KBM-7 (cell line): ENCODE results near the gene COA3.
"Not testable (repeated sequence)": the region's sequence is repeated elsewhere in the genome, so short reads cannot be mapped to it uniquely, and the experiment has no call there.

Experiments
- DNase-seq: peaks from one replicate; pipeline ENCODE4 v3.0.0-alpha.2; 2015
- in situ Hi-C: fragments of 300-500 bp; cut with MboI; formaldehyde crosslinking; loops from 2 replicates; pipeline ENCODE4 v1.14.3; 2020; ENCODE audit warnings: low sequenced_read_pairs, low pct_unique_long_range_greater_than_20kb, mixed read lengths

COA3 gene

GRCh38 chr17:42784811-42785592 lies 13.5 kb downstream of the COA3 start:
- in situ Hi-C loops: no loop called here
- no peak for DNase-seq

DNA sequence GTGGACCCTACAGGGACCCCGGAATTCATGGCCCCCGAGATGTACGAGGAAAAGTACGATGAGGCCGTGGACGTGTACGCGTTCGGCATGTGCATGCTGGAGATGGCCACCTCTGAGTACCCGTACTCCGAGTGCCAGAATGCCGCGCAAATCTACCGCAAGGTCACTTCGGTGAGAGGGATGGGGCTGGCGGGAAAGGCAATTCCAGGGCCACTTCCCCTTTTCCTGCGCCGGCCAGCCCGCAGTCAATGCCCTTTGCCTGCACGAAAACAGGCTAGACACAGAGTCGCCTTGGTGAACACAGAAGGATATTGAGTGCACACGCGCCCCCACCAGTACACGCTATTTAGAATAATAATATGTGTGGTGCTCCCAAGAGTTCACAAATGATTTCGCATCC lies 14.1 kb downstream of the COA3 start:
- peak; percentile 61 for DNase-seq
- in situ Hi-C loops: no loop called here

DNA sequence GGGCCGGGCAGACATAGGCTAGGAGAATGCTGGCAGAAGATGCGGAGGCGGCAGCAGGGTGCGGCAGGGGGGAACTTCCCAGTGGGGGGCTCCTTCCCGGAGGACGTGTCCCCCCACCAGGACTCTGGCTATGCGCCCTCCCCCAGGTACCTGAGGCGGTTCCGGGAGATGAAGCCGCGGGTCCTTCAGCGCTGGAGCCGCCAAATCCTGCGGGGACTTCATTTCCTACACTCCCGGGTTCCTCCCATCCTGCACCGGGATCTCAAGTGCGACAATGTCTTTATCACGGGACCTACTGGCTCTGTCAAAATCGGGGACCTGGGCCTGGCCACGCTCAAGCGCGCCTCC lies 14.7 kb downstream of the COA3 start:
- in situ Hi-C loops: no loop called here
- DNase-seq: no peak

DNA sequence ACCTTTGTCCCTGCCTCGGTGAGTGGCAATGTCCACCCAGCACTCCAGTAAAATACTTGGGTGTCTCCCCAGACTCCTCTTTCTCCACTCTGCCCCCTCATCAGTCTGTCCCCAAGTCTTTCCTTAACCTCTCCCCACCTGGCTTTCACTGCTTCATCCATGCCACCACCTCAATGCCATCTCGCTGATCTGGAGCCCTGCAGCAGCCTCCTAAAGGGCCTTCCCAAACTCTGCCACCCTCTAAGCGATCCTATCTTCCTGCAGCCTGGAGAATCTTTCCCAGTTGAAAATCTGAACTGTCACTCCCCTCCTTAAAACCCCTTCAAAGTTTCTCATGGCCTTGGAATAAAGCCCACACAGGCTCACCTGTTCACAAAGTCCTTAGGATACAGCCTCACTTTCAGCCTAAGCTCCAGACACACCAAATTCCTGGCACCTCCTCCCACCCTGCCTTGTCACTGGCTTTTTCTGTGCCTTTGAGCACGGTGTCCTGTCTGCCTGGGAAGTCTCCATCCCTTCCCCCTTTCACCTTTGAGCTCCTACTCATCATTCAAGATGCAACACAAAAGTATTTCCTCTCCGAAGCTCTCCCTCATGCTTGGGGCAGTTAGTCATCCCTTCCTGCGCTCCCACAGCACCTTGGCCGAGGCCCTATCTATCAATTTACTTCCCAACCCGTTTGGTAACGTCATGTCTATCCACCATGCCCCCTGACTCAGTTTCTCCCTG lies 15.3 kb downstream of the COA3 start:
- no peak for DNase-seq
- in situ Hi-C loops: no loop called here

DNA sequence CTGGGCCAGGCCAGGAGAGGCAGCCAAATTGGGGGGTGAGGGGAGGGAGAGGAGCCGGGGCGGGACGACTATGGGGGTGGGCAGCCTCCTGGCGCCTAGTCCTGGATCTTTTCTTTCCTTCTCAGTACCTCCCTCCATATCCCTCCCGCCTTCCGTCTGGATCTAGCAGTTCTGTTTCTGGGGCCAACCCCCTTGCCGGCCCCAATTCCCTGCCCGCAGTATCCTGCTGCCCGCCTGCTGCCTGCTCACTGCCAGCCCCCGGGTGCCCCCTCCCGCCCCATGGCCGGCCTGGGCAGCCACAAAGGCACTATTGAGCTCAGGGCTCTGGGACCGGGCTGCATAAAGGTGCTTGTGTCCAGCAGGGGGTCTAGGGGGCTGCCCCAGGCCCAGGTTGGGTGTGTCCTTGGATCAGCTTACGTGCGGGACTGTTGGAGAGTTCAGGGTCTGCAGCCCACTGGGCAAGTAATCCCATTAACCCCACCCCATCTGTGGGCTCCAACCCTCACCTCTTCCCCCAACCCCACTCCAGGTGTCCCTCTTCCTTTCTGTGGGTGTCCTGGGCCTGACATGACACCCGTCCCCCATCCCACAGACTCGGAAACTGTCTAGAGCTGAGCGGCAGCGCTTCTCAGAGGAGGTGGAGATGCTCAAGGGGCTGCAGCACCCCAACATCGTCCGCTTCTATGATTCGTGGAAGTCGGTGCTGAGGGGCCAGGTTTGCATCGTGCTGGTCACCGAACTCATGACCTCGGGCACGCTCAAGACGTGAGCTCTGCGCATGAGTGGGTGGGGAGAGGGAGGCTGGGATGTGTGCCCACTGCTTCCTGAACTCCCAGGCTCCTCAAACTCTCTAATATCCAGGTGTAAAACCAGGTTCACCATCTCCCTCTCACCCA lies 16.1 kb downstream of the COA3 start:
- DNase-seq: no peak
- in situ Hi-C loops: no loop called here

DNA sequence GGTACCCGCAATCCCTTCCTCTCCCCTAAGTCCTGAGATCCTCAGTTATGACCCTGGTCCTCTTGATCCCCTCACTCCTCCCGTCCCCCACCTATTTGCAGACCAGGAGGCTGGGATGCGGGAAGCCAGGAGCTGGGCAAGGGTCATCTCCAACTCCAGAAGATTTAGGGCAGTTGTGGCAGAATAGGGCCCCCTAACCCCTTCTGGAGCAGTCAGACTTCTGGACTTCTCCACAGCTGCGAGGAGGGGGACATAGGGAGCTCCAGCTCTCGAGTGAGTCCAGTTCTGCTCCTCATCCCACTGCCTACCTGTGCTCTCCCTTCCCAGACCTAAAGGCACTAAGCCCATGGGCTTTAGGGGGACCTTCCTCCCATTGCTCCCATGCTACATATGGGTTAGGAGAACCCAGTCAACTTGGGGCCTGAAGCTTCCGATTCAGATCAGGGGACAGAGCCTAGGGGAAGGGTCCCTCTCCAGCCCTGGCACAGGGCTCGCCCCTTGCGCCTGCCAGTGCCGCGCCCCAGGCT lies 16.8 kb downstream of the COA3 start:
- no peak for DNase-seq
- in situ Hi-C loops: no loop called here

DNA sequence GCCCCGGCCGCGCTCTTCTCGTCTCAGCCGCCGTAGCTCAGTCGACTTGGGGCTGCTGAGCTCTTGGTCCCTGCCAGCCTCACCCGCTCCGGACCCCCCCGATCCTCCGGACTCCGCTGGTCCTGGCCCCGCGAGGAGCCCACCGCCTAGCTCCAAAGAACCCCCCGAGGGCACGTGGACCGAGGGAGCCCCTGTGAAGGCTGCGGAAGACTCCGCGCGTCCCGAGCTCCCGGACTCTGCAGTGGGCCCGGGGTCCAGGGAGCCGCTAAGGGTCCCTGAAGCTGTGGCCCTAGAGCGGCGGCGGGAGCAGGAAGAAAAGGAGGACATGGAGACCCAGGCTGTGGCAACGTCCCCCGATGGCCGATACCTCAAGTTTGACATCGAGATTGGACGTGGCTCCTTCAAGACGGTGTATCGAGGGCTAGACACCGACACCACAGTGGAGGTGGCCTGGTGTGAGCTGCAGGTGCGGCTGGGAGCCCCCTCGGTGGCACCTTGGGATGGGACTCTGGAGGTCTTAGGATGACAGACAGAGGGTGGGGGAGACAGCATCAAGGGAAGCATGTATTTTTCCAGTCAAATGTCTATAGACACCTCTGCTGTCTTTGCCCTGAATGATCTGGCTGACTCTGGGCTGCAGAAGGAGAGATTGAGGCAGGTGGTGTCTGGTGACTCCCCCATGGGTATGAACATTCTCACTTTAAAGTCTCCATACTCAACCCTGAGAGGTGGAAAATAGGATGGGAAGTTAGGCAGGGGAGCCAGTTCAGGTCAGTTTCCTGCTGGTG lies 17.5 kb downstream of the COA3 start:
- in situ Hi-C loops: no loop called here
- no peak for DNase-seq

GRCh38 chr17:42779936-42780850 lies 18.3 kb downstream of the COA3 start, which contains the start of gene WNK4:
WNK4 (plus strand) TSS chr17:42780610; CDS start chr17:42780699, 89 bp downstream.
- no peak for DNase-seq
- in situ Hi-C loops: no loop called here

DNA sequence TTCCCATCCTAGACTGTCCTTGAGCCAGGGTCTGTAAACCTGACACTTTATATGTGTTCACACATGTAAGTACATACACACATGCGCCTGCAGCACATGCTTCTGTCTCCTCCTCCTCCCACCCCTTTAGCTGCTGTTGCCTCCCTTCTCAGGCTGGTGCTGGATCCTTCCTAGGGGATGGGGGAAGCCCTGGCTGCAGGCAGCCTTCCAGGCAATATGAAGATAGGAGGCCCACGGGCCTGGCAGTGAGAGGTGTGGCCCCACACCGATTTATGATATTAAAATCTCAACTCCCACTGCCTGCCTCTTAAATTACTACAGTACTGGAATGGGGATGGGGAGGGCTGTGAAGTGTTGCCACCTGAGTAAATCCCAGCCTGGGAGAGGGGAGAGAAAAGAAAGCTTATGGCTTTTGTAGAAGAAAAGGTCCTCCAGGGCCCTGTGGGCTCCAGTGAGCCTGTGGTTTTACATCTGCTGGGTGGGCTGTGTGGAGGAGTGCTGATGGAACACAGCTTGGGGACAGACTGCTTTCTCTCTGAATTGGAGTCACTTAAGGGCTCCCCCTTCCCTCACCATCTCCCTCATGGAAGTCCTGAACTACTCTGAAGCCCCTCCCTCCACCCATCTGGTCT lies 19.1 kb downstream of the COA3 start:
- DNase-seq: no peak
- in situ Hi-C loops: no loop called here

- DNase-seq: no peak
- in situ Hi-C loops: no loop called here
These were observed 19.9 kb downstream of the COA3 start for GRCh38 chr17:42778570-42778969.

GRCh38 chr17:42775534-42776098 lies 22.9 kb downstream of the COA3 start:
- in situ Hi-C loops: no loop called here
- DNase-seq: peak; percentile 77

DNA sequence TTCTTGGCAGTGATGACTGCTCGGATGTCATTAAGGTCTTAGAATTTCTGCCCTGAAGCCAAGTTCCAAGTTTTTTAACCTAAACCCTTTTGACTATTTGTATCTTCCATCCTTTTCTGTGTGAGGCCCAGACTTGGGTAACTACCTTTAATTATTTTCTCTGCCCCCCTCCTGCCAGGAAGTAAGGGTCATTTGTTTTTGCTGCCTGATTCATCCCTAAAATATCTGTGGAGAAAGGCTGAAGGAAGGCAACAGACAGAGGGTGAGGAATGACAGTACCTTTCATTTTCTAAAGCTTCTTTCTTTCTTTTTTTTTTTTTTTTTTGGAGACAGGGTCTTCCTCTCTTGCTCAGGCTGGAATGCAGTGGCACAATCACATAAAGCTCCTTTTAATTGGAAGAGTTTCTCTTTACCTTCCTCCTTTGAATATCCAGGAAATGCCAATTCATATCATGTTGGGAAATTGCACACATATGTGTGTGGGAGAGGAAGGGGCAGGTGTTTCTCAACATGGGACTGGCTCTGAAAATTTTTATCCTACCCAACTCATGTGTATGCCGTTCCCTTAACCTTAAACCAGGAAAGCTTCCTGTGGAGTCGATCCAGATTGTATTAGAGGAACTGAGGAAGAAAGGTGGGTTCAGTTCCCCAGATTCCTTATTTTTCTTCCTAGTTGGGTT lies 24.3 kb downstream of the COA3 start:
- DNase-seq: no peak
- in situ Hi-C loops: no loop called here

- DNase-seq: peak; percentile 83
- in situ Hi-C loops: no loop called here
These were observed 25.0 kb downstream of the COA3 start, which contains the start of gene VPS25 for GRCh38 chr17:42773290-42774035. VPS25 (plus strand) TSS chr17:42773449; CDS start chr17:42773476, 27 bp downstream.

GRCh38 chr17:42772945-42773289 lies 25.6 kb downstream of the COA3 start:
- in situ Hi-C loops: no loop called here

DNA sequence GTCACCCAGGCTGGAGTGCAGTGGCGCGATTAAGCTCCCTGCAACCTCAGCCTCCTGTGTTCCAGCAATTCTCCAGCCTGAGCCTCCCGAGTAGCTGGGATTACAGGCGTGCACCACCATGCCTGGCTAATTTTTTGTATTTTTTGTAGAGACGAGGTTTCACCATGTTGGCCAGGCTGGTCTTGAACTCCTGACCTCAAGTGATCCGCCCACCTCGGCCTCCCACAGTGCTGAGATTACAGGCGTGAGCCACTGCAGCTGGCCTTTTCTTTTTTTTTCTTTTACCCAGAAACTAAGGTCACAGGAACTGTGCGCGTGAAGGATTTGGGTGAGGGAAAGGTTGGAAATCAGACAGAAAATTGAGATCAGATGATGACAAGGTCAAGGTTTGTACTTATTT lies 28.5 kb downstream of the COA3 start:
- DNase-seq, in situ Hi-C loops: not testable (repeated sequence)

More at GRCh38 chr17:42772945-42773289, 25.6 kb downstream of the COA3 start:
- no peak for DNase-seq

DNA sequence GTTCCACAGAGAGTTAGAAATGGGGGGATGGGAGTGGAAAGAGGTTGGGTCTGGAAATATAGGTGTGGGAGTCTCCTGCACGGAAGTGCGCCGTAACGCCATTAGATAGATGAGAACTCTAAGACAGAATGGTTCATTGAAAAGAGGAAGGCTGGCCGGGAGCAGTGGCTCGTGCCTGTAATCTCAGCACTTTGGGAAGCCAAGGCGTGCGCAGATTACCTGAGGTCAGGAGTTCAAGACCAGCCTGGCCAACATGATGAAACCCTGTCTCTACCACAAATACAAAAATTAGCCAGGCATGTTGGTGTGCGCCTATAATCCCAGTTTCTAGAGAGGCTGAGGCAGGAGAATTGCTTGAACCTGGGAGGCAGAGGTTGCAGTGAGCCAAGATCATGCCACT lies 30.5 kb downstream of the COA3 start:
- DNase-seq: peak; percentile 47
- in situ Hi-C loops: not testable (repeated sequence)
